ENCODE measurements around the gene CGREF1.

- TF ChIP-seq CTCF (IDR thresholded peaks at IDR 0.05) (no peak), POLR2A (IDR thresholded peaks at IDR 0.05) (no peak)
These were observed 48.8 kb downstream of the CGREF1 start for GRCh38 chr2:27069961-27070618.
